HEK293 (cell line): ENCODE measurements around the gene HDDC2.

Experiments
- CTCF ChIA-PET: fragments of 350-600 bp; formaldehyde crosslinking; extraction: SDS; loops from one replicate; lab custom pipeline; 2021; ENCODE audit warnings: antibody characterized with exemption; lab: Yijun Ruan, JAX
- POLR2A ChIA-PET: fragments of 300-600 bp; formaldehyde crosslinking; extraction: SDS; loops from one replicate; lab custom pipeline; 2020; ENCODE audit warnings: antibody characterized with exemption, inconsistent platforms; lab: Yijun Ruan, JAX
- H3K27ac ChIP-seq: fragments of 200-500 bp; sonication (Bioruptor generic); 2 replicates; pipeline ENCODE4 v1.5.1; 2014; ENCODE audit warnings: low read depth, low read length, control low read depth, inconsistent platforms; ENCODE audit errors: extremely low read depth
- H3K36me3 ChIP-seq, 2 experiments: fragments of 200-500 bp in 1 of 2; sonication (Bioruptor generic) in 1 of 2; 1 replicate in 1 of 2; 2 replicates in 1 of 2; pipeline ENCODE4 v1.5.1; 2014 to 2017; ENCODE audit warnings: inconsistent platforms in 2 of 2, low read length in 2 of 2; ENCODE audit not compliant: control insufficient read depth in 2 of 2, insufficient read depth in 1 of 2
- H3K4me1 ChIP-seq: fragments of 200-500 bp; sonication (Bioruptor generic); 2 replicates; pipeline ENCODE4 v1.5.1; 2014; ENCODE audit warnings: mild to moderate bottlenecking, low read length, inconsistent platforms; ENCODE audit not compliant: control insufficient read depth, insufficient read depth
- H3K4me3 ChIP-seq: 2 replicates; pipeline ENCODE4 v1.5.1; 2011; ENCODE audit warnings: low read depth, mild to moderate bottlenecking, control low read depth, low read length, moderate library complexity
- H3K9me3 ChIP-seq: fragments of 200-500 bp; sonication (Bioruptor generic); 2 replicates; pipeline ENCODE4 v1.5.1; 2014; ENCODE audit warnings: low read depth, low read length, inconsistent platforms; ENCODE audit not compliant: control insufficient read depth, insufficient read depth
- KLF10 ChIP-seq: fragments of 450-650 bp; IDR thresholded peaks from 2 replicates; pipeline ENCODE4 v1.5.1; 2018; ENCODE audit warnings: missing biosample characterization, mild to moderate bottlenecking, missing genetic modification characterization
- KLF7 ChIP-seq: fragments of 450-650 bp; formaldehyde crosslinking; IDR thresholded peaks from 2 replicates; pipeline ENCODE4 v1.5.1; 2016; ENCODE audit warnings: missing biosample characterization, missing genetic modification characterization, borderline replicate concordance
- KLF8 ChIP-seq: fragments of 450-650 bp; formaldehyde crosslinking; IDR thresholded peaks from 2 replicates; pipeline ENCODE4 v1.5.1; 2016; ENCODE audit warnings: missing biosample characterization, missing genetic modification characterization
- MEIS1 ChIP-seq: sonication (generic); formaldehyde crosslinking; IDR thresholded peaks from 2 replicates; pipeline ENCODE4 v1.8.1; 2022; ENCODE audit warnings: missing genetic modification reagents, mild to moderate bottlenecking, borderline replicate concordance
- RBAK ChIP-seq: fragments of 450-650 bp; formaldehyde crosslinking; IDR thresholded peaks from 2 replicates; pipeline ENCODE4 v1.5.1; 2016; ENCODE audit warnings: missing biosample characterization, missing genetic modification characterization
- ZBTB20 ChIP-seq: fragments of 450-650 bp; formaldehyde crosslinking; IDR thresholded peaks from 2 replicates; pipeline ENCODE4 v1.5.1; 2016; ENCODE audit warnings: missing biosample characterization, missing genetic modification characterization
- ZBTB49 ChIP-seq: fragments of 450-650 bp; formaldehyde crosslinking; IDR thresholded peaks from 2 replicates; pipeline ENCODE4 v1.5.1; 2016; ENCODE audit warnings: missing biosample characterization, missing genetic modification characterization, low read depth
- ZBTB7A ChIP-seq: fragments of 450-650 bp; formaldehyde crosslinking; IDR thresholded peaks from 2 replicates; pipeline ENCODE4 v1.5.1; 2016; ENCODE audit warnings: low read depth, missing biosample characterization, missing genetic modification characterization
- ZFHX2 ChIP-seq: fragments of 450-650 bp; formaldehyde crosslinking; conservative IDR thresholded peaks from 2 replicates; pipeline ENCODE4 v1.5.1; 2016; ENCODE audit warnings: missing biosample characterization, missing genetic modification characterization
- ZFP3 ChIP-seq: fragments of 450-650 bp; formaldehyde crosslinking; IDR thresholded peaks from 2 replicates; pipeline ENCODE4 v1.5.1; 2016; ENCODE audit warnings: low read depth, missing biosample characterization, missing genetic modification characterization
- ZFP41 ChIP-seq: fragments of 450-650 bp; formaldehyde crosslinking; IDR thresholded peaks from 2 replicates; pipeline ENCODE4 v1.5.1; 2016; ENCODE audit warnings: missing biosample characterization, missing genetic modification characterization, borderline replicate concordance
- ZNF140 ChIP-seq: fragments of 450-650 bp; formaldehyde crosslinking; IDR thresholded peaks from 2 replicates; pipeline ENCODE4 v1.5.1; 2016; ENCODE audit warnings: missing biosample characterization, missing genetic modification characterization
- ZNF184 ChIP-seq: fragments of 450-650 bp; IDR thresholded peaks from 2 replicates; pipeline ENCODE4 v1.5.1; 2018; ENCODE audit warnings: missing biosample characterization, mild to moderate bottlenecking, missing genetic modification characterization
- ZNF2 ChIP-seq: fragments of 450-650 bp; formaldehyde crosslinking; IDR thresholded peaks from 2 replicates; pipeline ENCODE4 v1.5.1; 2016; ENCODE audit warnings: missing biosample characterization, missing genetic modification characterization
- ZNF221 ChIP-seq: fragments of 450-650 bp; formaldehyde crosslinking; IDR thresholded peaks from 2 replicates; pipeline ENCODE4 v1.5.1; 2017; ENCODE audit warnings: missing biosample characterization, missing genetic modification characterization, borderline replicate concordance
- ZNF362 ChIP-seq: fragments of 450-650 bp; formaldehyde crosslinking; IDR thresholded peaks from 2 replicates; pipeline ENCODE4 v1.5.1; 2016; ENCODE audit warnings: missing biosample characterization, missing genetic modification characterization
- ZNF426 ChIP-seq: fragments of 450-650 bp; formaldehyde crosslinking; IDR thresholded peaks from 2 replicates; pipeline ENCODE4 v1.5.1; 2017; ENCODE audit warnings: missing biosample characterization, missing genetic modification characterization, mild to moderate bottlenecking, inconsistent platforms, moderate library complexity
- ZNF501 ChIP-seq: fragments of 450-650 bp; formaldehyde crosslinking; IDR thresholded peaks from 2 replicates; pipeline ENCODE4 v1.5.1; 2016; ENCODE audit warnings: missing biosample characterization, missing genetic modification characterization
- ZNF513 ChIP-seq: fragments of 450-650 bp; IDR thresholded peaks from 2 replicates; pipeline ENCODE4 v1.5.1; 2018; ENCODE audit warnings: missing biosample characterization, missing genetic modification characterization
- ZNF658 ChIP-seq: fragments of 450-650 bp; formaldehyde crosslinking; IDR thresholded peaks from 2 replicates; pipeline ENCODE4; 2016; ENCODE audit warnings: missing biosample characterization, missing genetic modification characterization
- ZNF704 ChIP-seq: fragments of 450-650 bp; formaldehyde crosslinking; IDR thresholded peaks from 2 replicates; pipeline ENCODE4 v1.5.1; 2016; ENCODE audit warnings: missing biosample characterization, missing genetic modification characterization
- ZNF777 ChIP-seq: fragments of 450-650 bp; formaldehyde crosslinking; IDR thresholded peaks from 2 replicates; pipeline ENCODE4 v1.5.1; 2017; ENCODE audit warnings: missing biosample characterization, missing genetic modification characterization, borderline replicate concordance
- ZNF843 ChIP-seq: fragments of 450-650 bp; formaldehyde crosslinking; IDR thresholded peaks from 2 replicates; pipeline ENCODE4 v1.5.1; 2016; ENCODE audit warnings: missing biosample characterization, missing genetic modification characterization

HDDC2 gene

GRCh38 chr6:125314009-125314581, 12.3 kb upstream of the HDDC2 start (continued):
- TF ChIP-seq ZBTB49 (no peak), ZFP41 (tag by site-specific recombination) (no peak), KLF7 (tag by site-specific recombination) (no peak), ZNF221 (tag by site-specific recombination) (no peak), ZNF2 (peak; percentile 68; the same call in 1 of the 2 replicates)

GRCh38 chr6:125312950-125313349, 11.2 kb upstream of the HDDC2 start:
- H3K27ac ChIP-seq: no peak overlapping the region

GRCh38 chr6:125312478-125312877, 10.7 kb upstream of the HDDC2 start:
- Histone ChIP-seq H3K36me3 (no peaks in the 10 kb centered on the region), H3K27ac (no peak overlapping the region)
- POLR2A ChIA-PET: interaction anchor here (0.7 to 1.0 kb wide), 3 partner anchors 51 to 454 kb away, joined by 3 to 7 read pairs (median 4); no protein-coding TSS in a partner anchor
- CTCF ChIA-PET: interaction anchor here (0.6 to 8.5 kb wide), 29 partner anchors 11 to 683 kb away, joined by 3 to 201 read pairs (median 6); partner anchors contain the start of genes HDDC2 and TPD52L1
- TF ChIP-seq MEIS1 (CRISPR knock-in tag): no peak
- TF ChIP-seq ZFP3 (tag by site-specific recombination): no peak
- TF ChIP-seq KLF8: no peak
- no peak for TF ChIP-seq ZNF704 (tag by site-specific recombination)
- no peak for TF ChIP-seq ZNF843 (tag by site-specific recombination)
- TF ChIP-seq ZNF184: no peak
- no peak for TF ChIP-seq RBAK
- no peak for TF ChIP-seq ZBTB20 (tag by site-specific recombination)
- no peak for TF ChIP-seq ZBTB7A (tag by site-specific recombination)
- TF ChIP-seq ZFHX2: no peak
- no peak for TF ChIP-seq ZNF426 (tag by site-specific recombination)
- TF ChIP-seq ZNF777 (tag by site-specific recombination): no peak
- TF ChIP-seq ZNF140 (tag by site-specific recombination): no peak
- TF ChIP-seq, all 188 proteins: peak for 0
- H3K4me3 ChIP-seq: no peak overlapping the region
- no peaks in the 10 kb centered on the region for H3K4me1 ChIP-seq
- no peaks in the 10 kb centered on the region for H3K9me3 ChIP-seq

More at GRCh38 chr6:125312950-125313349, 11.2 kb upstream of the HDDC2 start:
- ChIA-PET CTCF (interaction anchor here (0.6 to 8.5 kb wide), 40 partner anchors 10 to 662 kb away, joined by 3 to 201 read pairs (median 4); partner anchors contain the start of gene TPD52L1), POLR2A (interaction anchor here (0.7 kb wide), 2 partner anchors 114 to 453 kb away, joined by 4 to 7 read pairs; no protein-coding TSS in a partner anchor)
- H3K4me3 ChIP-seq: no peak overlapping the region
- H3K4me1 ChIP-seq: no peaks in the 10 kb centered on the region
- H3K9me3 ChIP-seq: no peaks in the 10 kb centered on the region
- TF ChIP-seq ZNF658 (tag by site-specific recombination) (no peak), ZNF362 (peak; percentile 87), ZNF501 (no peak), KLF10 (tag by site-specific recombination) (no peak), ZNF513 (tag by site-specific recombination) (no peak)
- no peaks in the 10 kb centered on the region for H3K36me3 ChIP-seq
